A549 (cell line): ENCODE results near the gene ATG5. TPM values are rescaled to one million over a fixed set of nuclear protein-coding genes. Genes with fewer than 3 reads are reported as not detected.

ENCODE experiments used
- ATAC-seq, 2 experiments: fragments of 200-7000 bp in 1 of 2; fragments of >200 bp in 1 of 2; cut with Nextera tagmentation in 1 of 2; cut with Tn5 transposase in 1 of 2; 3 replicates each; pipeline versions ENCODE4 v1.8.0 to v1.9.1; 2018 to 2020; ENCODE audit warnings: mild to moderate bottlenecking in 1 of 2, moderate library complexity in 1 of 2
- CTCF ChIA-PET: fragments of 300-600 bp; sonication (Branson Sonifier 250); formaldehyde crosslinking; extraction: SDS; loops from one replicate; lab custom pipeline; 2021; ENCODE audit warnings: antibody characterized with exemption, inconsistent platforms; lab: Yijun Ruan, JAX
- POLR2A ChIA-PET: fragments of 350-600 bp; formaldehyde crosslinking; extraction: SDS; loops from one replicate; lab custom pipeline; 2021; ENCODE audit warnings: antibody characterized with exemption, inconsistent platforms; lab: Yijun Ruan, JAX
- DNase-seq, 2 experiments: peaks; one replicate each; pipeline versions ENCODE4 v3.0.0 to v3.0.0-alpha.2; 2011 to 2016; ENCODE audit warnings: low read depth in 1 of 2, low spot score in 1 of 2
- FAIRE-seq: peaks from 2 replicates; lab custom pipeline; 2011; peaks lifted over from hg19 to GRCh38; lab: Jason Lieb, UNC
- H3K27ac ChIP-seq, 2 experiments: fragments of >200 bp; sonication (Bioruptor Twin); formaldehyde crosslinking; 3 replicates each; pipeline ENCODE4 v1.5.1; 2016 to 2017
- H3K4me1 ChIP-seq: fragments of >200 bp; sonication (Bioruptor Twin); formaldehyde crosslinking; 3 replicates; pipeline ENCODE4 v1.6.1; 2016
- H3K4me2 ChIP-seq: fragments of >200 bp; sonication (Bioruptor Twin); formaldehyde crosslinking; 3 replicates; pipeline ENCODE4 v1.6.1; 2016
- H3K4me3 ChIP-seq: fragments of >200 bp; sonication (Bioruptor Twin); formaldehyde crosslinking; 3 replicates; pipeline ENCODE4 v1.5.1; 2016
- H3K9me3 ChIP-seq: fragments of >200 bp; sonication (Bioruptor Twin); formaldehyde crosslinking; 3 replicates; pipeline ENCODE4 v1.6.1; 2016
- ESRRA ChIP-seq: fragments of 150-350 bp; IDR thresholded peaks from 2 replicates; pipeline ENCODE4 v1.6.1; 2014; ENCODE audit warnings: mild to moderate bottlenecking, low read length, borderline replicate concordance
- FOSB ChIP-seq: fragments of 250-450 bp; sonication (Bioruptor Pico); IDR thresholded peaks from 2 replicates; pipeline ENCODE4 v1.5.0; 2020; ENCODE audit warnings: mild to moderate bottlenecking, moderate library complexity
- HEYL ChIP-seq: fragments of 250-450 bp; sonication (Bioruptor Pico); IDR thresholded peaks from 2 replicates; pipeline ENCODE4 v1.8.0; 2021; ENCODE audit warnings: mild to moderate bottlenecking, moderate library complexity
- HOXA7 ChIP-seq: fragments of 250-450 bp; sonication (Bioruptor Pico); IDR thresholded peaks from 2 replicates; pipeline ENCODE4 v1.5.0; 2020; ENCODE audit warnings: mild to moderate bottlenecking, moderate library complexity
- HOXB13 ChIP-seq: fragments of 250-450 bp; sonication (Bioruptor Pico); IDR thresholded peaks from 2 replicates; pipeline ENCODE4 v1.5.0; 2020; ENCODE audit warnings: low read depth, mild to moderate bottlenecking, moderate library complexity
- JUNB ChIP-seq: fragments of >200 bp; sonication (Bioruptor Twin); formaldehyde crosslinking; IDR thresholded peaks from 2 replicates; pipeline ENCODE4 v1.6.1; 2016
- KDM1A ChIP-seq: fragments of 200-600 bp; sonication (generic); IDR thresholded peaks from 2 replicates; pipeline ENCODE4 v1.6.1; 2016; ENCODE audit warnings: low read depth, mild to moderate bottlenecking
- MYC ChIP-seq: IDR thresholded peaks from 2 replicates; pipeline ENCODE4 v1.6.1; 2012; ENCODE audit warnings: mild to moderate bottlenecking, inconsistent platforms, low read length, improper control_type of control experiment, borderline replicate concordance
- NFE2L2 ChIP-seq: fragments of 150-350 bp; conservative IDR thresholded peaks from 2 replicates; pipeline ENCODE4 v1.6.1; 2014; ENCODE audit warnings: low read length
- NPAS2 ChIP-seq: fragments of 250-450 bp; sonication (Bioruptor Pico); IDR thresholded peaks from 2 replicates; pipeline ENCODE4 v1.8.0; 2022; ENCODE audit warnings: mild to moderate bottlenecking, moderate library complexity, borderline replicate concordance
- POLR2A ChIP-seq: IDR thresholded peaks from 2 replicates; pipeline ENCODE4 v1.6.1; 2012; ENCODE audit warnings: mild to moderate bottlenecking, low read length
- RAD21 ChIP-seq, 2 experiments: fragments of >200 bp in 1 of 2; sonication (Bioruptor Twin) in 1 of 2; formaldehyde crosslinking in 1 of 2; IDR thresholded peaks in 1 of 2; conservative IDR thresholded peaks in 1 of 2; 2 replicates in 1 of 2; 3 replicates in 1 of 2; pipeline ENCODE4 v1.6.1; 2012 to 2018; ENCODE audit warnings: inconsistent platforms in 1 of 2
- RARB ChIP-seq: fragments of 250-450 bp; sonication (Bioruptor Pico); IDR thresholded peaks from 2 replicates; pipeline ENCODE4 v1.8.0; 2021; ENCODE audit warnings: mild to moderate bottlenecking, moderate library complexity
- RFX5 ChIP-seq: fragments of 450-650 bp; IDR thresholded peaks from 2 replicates; pipeline ENCODE4 v1.7.1; 2014; ENCODE audit warnings: antibody characterized with exemption, mild to moderate bottlenecking, moderate library complexity
- RNF2 ChIP-seq: fragments of 200-600 bp; sonication (generic); IDR thresholded peaks from 2 replicates; pipeline ENCODE4 v1.6.1; 2016; ENCODE audit warnings: low read depth, mild to moderate bottlenecking, antibody characterized with exemption, moderate library complexity, borderline replicate concordance
- SMC3 ChIP-seq: fragments of >200 bp; sonication (Bioruptor Twin); formaldehyde crosslinking; IDR thresholded peaks from 3 replicates; pipeline ENCODE4 v1.6.1; 2018; ENCODE audit warnings: inconsistent platforms
- TFCP2L1 ChIP-seq: fragments of 250-450 bp; sonication (Bioruptor Pico); IDR thresholded peaks from 2 replicates; pipeline ENCODE4 v1.5.0; 2021; ENCODE audit warnings: mild to moderate bottlenecking
- ZC3H11A ChIP-seq: fragments of 450-650 bp; IDR thresholded peaks from 2 replicates; pipeline ENCODE4 v1.6.1; 2014; ENCODE audit warnings: antibody characterized with exemption, mild to moderate bottlenecking
- WGBS: methylation state at CpG from one replicate; pipeline ENCODE4 v1.1.6; 2017; ENCODE audit errors: missing lambda C conversion rate; 5-methylcytosine and 5-hydroxymethylcytosine counted together
- polyA plus RNA-seq, 4 experiments: library from polyadenylated mRNA; depleted of rRNA in 3 of 4; stranded (reverse); fragments of >200 nt; fragmentation: RNase III in 1 of 4; extraction: RNeasy Plus Mini Kit Qiagen cat#74134 plus additional on column Dnase treatment in 1 of 4; gene quantifications; 2 replicates in 3 of 4; 3 replicates in 1 of 4; pipeline ENCODE4 v1.2.3, GENCODE V29; 2011 to 2017
- TF ChIP-seq, protein P1 (sequence below): fragments of 150-350 bp; IDR thresholded peaks from 2 replicates; pipeline ENCODE4 v1.6.1; 2014; ENCODE audit warnings: low read depth, mild to moderate bottlenecking, low read length
- TF ChIP-seq, protein P2 (sequence below): IDR thresholded peaks from 2 replicates; pipeline ENCODE4 v1.6.1; 2012
- TF ChIP-seq, protein P3 (sequence below): fragments of >200 bp; sonication (Bioruptor Twin); formaldehyde crosslinking; IDR thresholded peaks from 2 replicates; pipeline ENCODE4 v1.6.1; 2016
- TF ChIP-seq, protein P4 (sequence below): fragments of 450-650 bp; IDR thresholded peaks from 2 replicates; pipeline ENCODE4 v1.6.1; 2014; ENCODE audit warnings: antibody characterized with exemption
- TF ChIP-seq, protein P5 (sequence below): fragments of >200 bp; sonication (Bioruptor Twin); formaldehyde crosslinking; IDR thresholded peaks from 3 replicates; pipeline ENCODE4 v1.5.1; 2016
- TF ChIP-seq, protein P6 (sequence below): fragments of 250-450 bp; sonication (Bioruptor Pico); IDR thresholded peaks from 2 replicates; pipeline ENCODE4 v1.5.0; 2021; ENCODE audit warnings: mild to moderate bottlenecking, moderate library complexity, borderline replicate concordance

ATG5 gene
- polyA plus RNA-seq, 2 of the 4 experiments (the other 2 are of a cell fraction), result 26.6 to 53.5 TPM

DNA sequence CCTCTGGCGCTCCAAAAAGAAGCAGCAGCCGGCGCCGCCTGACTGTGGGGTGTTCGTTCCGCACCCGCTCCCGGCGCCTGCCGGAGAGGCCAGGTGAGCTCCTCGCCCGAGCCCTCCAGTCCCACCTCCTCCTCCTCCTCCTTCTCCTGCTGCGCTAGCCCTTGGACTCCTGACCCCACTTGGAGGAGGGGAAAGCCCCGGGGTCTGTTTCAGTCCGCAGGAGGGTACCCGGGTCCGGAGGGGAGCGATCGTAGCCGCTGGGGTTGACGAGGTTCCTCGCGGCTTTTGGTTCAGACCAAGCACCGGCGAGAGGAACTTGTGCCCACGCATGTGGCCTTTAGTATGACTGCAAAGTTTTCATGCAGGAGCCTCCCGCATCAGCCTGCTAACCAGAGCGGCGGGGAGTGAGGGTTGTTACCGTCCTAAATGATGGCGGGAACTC lies 35.5 kb upstream of the ATG5 start:
- Histone ChIP-seq H3K27ac (peak overlapping the region; percentile 26 to 43; a peak in 2 of 6 replicates), H3K9me3 (no peaks in the 10 kb centered on the region), H3K4me3 (peak overlapping the region; percentile 68), H3K4me1 (peaks cover 7% of the 10 kb centered on the region; the same call in 2 of the 3 replicates), H3K4me2 (peak overlapping the region; percentile 89)
- no peak for DNase-seq
- 11% methylated on average over 15 of the region's 31 CpGs for WGBS
- ATAC-seq, result peak; percentile 51 to 63; a peak in 4 of 6 replicates
- ChIA-PET POLR2A (no interaction called here), CTCF (interaction anchor here (0.6 to 2.5 kb wide), 16 partner anchors 10 to 213 kb away, joined by 3 to 15 read pairs (median 4); no protein-coding TSS in a partner anchor)
- TF ChIP-seq MYC, result no peak
- TF ChIP-seq RNF2, result peak; percentile 89; the same call in 1 of the 2 replicates
- no peak for FAIRE-seq

DNA sequence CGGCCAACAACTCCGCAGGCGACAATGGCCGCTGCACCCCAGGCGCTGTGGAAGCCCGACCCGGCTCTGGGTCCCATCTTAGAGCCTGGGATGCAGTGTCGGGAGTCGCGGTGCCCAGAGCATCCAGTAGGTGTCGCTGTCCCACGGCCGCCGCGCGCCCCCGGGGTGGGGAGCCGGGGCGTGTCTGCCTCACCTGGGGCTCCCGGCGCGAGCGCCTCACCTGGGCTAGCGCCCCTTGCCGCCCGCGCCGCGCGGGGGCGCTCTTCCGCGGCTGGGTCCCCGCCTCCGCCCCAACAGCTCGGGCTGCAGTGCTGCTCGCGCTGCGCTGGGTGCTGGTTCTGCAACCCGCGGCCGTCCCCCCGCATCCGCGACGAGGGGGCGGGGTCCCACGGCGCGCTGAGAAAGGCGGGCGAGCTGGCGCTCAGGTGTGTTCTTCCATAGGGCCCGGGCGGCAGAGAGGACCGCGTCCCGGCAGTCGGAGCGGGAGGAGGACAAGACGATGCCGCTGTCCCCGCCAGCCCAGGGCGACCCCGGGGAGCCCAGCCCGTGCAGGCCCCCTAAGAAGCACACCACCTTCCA lies 34.9 kb upstream of the ATG5 start, which contains the start of gene CRYBG1:
TSS of gene CRYBG1 (plus strand) at position 308 of the 579 bp plus-strand sequence. CDS start at position 500, 192 bp downstream.
- ChIA-PET CTCF (interaction anchor here (0.6 to 2.5 kb wide), 17 partner anchors 10 to 214 kb away, joined by 3 to 15 read pairs (median 3); no protein-coding TSS in a partner anchor), POLR2A (no interaction called here)
- Histone ChIP-seq H3K4me3 (peak within 1 kb of the TSS; percentile 68), H3K9me3 (no peaks in the 10 kb centered on the region), H3K27ac (peak within 1 kb of the TSS; percentile 26 to 60; a peak in 3 of 6 replicates), H3K4me1 (peaks cover 7% of the 10 kb centered on the region; the same call in 2 of the 3 replicates), H3K4me2 (peak within 1 kb of the TSS; percentile 89)
- DNase-seq (peak; percentile 38 to 73), ATAC-seq (peak; percentile 96 to 97), FAIRE-seq (no peak)
- 0% methylated on average over 13 of the region's 66 CpGs for WGBS
- no peak for TF ChIP-seq POLR2A
- TF ChIP-seq NPAS2, result no peak
- no peak for TF ChIP-seq FOSB (CRISPR knock-in tag)
- TF ChIP-seq HOXB13 (CRISPR knock-in tag), result no peak
- TF ChIP-seq, protein P1, sequence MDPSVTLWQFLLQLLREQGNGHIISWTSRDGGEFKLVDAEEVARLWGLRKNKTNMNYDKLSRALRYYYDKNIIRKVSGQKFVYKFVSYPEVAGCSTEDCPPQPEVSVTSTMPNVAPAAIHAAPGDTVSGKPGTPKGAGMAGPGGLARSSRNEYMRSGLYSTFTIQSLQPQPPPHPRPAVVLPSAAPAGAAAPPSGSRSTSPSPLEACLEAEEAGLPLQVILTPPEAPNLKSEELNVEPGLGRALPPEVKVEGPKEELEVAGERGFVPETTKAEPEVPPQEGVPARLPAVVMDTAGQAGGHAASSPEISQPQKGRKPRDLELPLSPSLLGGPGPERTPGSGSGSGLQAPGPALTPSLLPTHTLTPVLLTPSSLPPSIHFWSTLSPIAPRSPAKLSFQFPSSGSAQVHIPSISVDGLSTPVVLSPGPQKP, result no peak
- no peak for TF ChIP-seq HEYL (CRISPR knock-in tag)
- TF ChIP-seq RAD21 (conservative IDR thresholded peaks at IDR 0.05 in 1 of 2, IDR thresholded peaks at IDR 0.05 in 1 of 2), result peak in 1 of 2 experiments; percentile 55; a peak in 4 of 5 replicates
- TF ChIP-seq, protein P2, sequence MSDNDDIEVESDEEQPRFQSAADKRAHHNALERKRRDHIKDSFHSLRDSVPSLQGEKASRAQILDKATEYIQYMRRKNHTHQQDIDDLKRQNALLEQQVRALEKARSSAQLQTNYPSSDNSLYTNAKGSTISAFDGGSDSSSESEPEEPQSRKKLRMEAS, result 0 out of 2 replicates have a peak, but pooled peaks have one; percentile 20
- no peak for TF ChIP-seq RFX5
- TF ChIP-seq SMC3, result peak; percentile 49
- no peak for TF ChIP-seq ESRRA
- no peak for TF ChIP-seq TFCP2L1 (CRISPR knock-in tag)
- TF ChIP-seq MYC, result no peak
- TF ChIP-seq, protein P3, sequence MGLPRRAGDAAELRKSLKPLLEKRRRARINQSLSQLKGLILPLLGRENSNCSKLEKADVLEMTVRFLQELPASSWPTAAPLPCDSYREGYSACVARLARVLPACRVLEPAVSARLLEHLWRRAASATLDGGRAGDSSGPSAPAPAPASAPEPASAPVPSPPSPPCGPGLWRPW, result no peak
- TF ChIP-seq NFE2L2, result no peak
- no peak for TF ChIP-seq KDM1A
- TF ChIP-seq HOXA7 (CRISPR knock-in tag), result no peak
- TF ChIP-seq ZC3H11A, result no peak
- TF ChIP-seq, protein P4, sequence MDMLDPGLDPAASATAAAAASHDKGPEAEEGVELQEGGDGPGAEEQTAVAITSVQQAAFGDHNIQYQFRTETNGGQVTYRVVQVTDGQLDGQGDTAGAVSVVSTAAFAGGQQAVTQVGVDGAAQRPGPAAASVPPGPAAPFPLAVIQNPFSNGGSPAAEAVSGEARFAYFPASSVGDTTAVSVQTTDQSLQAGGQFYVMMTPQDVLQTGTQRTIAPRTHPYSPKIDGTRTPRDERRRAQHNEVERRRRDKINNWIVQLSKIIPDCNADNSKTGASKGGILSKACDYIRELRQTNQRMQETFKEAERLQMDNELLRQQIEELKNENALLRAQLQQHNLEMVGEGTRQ, result no peak
- TF ChIP-seq, protein P5, sequence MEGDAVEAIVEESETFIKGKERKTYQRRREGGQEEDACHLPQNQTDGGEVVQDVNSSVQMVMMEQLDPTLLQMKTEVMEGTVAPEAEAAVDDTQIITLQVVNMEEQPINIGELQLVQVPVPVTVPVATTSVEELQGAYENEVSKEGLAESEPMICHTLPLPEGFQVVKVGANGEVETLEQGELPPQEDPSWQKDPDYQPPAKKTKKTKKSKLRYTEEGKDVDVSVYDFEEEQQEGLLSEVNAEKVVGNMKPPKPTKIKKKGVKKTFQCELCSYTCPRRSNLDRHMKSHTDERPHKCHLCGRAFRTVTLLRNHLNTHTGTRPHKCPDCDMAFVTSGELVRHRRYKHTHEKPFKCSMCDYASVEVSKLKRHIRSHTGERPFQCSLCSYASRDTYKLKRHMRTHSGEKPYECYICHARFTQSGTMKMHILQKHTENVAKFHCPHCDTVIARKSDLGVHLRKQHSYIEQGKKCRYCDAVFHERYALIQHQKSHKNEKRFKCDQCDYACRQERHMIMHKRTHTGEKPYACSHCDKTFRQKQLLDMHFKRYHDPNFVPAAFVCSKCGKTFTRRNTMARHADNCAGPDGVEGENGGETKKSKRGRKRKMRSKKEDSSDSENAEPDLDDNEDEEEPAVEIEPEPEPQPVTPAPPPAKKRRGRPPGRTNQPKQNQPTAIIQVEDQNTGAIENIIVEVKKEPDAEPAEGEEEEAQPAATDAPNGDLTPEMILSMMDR, result peak; percentile 83
- TF ChIP-seq RARB (CRISPR knock-in tag), result no peak
- TF ChIP-seq, protein P6, sequence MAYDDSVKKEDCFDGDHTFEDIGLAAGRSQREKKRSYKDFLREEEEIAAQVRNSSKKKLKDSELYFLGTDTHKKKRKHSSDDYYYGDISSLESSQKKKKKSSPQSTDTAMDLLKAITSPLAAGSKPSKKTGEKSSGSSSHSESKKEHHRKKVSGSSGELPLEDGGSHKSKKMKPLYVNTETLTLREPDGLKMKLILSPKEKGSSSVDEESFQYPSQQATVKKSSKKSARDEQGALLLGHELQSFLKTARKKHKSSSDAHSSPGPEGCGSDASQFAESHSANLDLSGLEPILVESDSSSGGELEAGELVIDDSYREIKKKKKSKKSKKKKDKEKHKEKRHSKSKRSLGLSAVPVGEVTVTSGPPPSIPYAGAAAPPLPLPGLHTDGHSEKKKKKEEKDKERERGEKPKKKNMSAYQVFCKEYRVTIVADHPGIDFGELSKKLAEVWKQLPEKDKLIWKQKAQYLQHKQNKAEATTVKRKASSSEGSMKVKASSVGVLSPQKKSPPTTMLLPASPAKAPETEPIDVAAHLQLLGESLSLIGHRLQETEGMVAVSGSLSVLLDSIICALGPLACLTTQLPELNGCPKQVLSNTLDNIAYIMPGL (CRISPR knock-in tag), result no peak
- TF ChIP-seq JUNB, result no peak
